ENCODE measurements around the gene GRN. TPM values are rescaled to one million over a fixed set of nuclear protein-coding genes. Genes with fewer than 3 reads are reported as not detected.

The GRN gene
- total RNA-seq, 1 experiment from 2014 or later: 400 TPM

- ATAC-seq: no peak
- ChIA-PET CTCF (no interaction called here), POLR2A (ENCODE audit: unreplicated experiment) (no interaction called here)
- H3K27ac ChIP-seq (ENCODE audit: low read length): no peak overlapping the region
- H3K4me3 ChIP-seq (ENCODE audit: low read length): no peak overlapping the region
- H3K9me2 ChIP-seq (replicated peaks; ENCODE audit: low read length): no peaks in the 10 kb centered on the region
- no peaks in the 10 kb centered on the region for H4K20me1 ChIP-seq (ENCODE audit: low read length)
- H3K4me2 ChIP-seq (ENCODE audit: low read length): no peak overlapping the region
- no peaks in the 10 kb centered on the region for H3F3A ChIP-seq (ENCODE audit: low read length, unreplicated experiment)
- no peaks in the 10 kb centered on the region for H3K27me3 ChIP-seq (ENCODE audit: low read length)
- TF ChIP-seq EZH2phosphoT487 (IDR thresholded peaks at IDR 0.05; ENCODE audit: borderline replicate concordance, low read length) (no peak), EZH2 (IDR thresholded peaks at IDR 0.05; ENCODE audit: low read length, unreplicated experiment) (no peak), CTCF (conservative IDR thresholded peaks at IDR 0.05; ENCODE audit: low read depth, low read length) (no peak)
- no peaks in the 10 kb centered on the region for H3K79me2 ChIP-seq (ENCODE audit: low read length)
- intact Hi-C loops (cut with micrococcal nuclease): no loop called here
- peaks cover 7% of the 10 kb centered on the region for H3K4me1 ChIP-seq (ENCODE audit: insufficient read depth, low read length)
- no TSS peak for BruUV-seq (replicated peaks)
- DNase-seq: no peak
- H2AFZ ChIP-seq (ENCODE audit: low read length): no peak overlapping the region
- no peaks in the 10 kb centered on the region for H3K36me3 ChIP-seq (ENCODE audit: low read depth, low read length)
- H3K9ac ChIP-seq (ENCODE audit: low read length): no peak overlapping the region
- no peaks in the 10 kb centered on the region for H3K9me3 ChIP-seq (ENCODE audit: low read length)
Measured at GRCh38 chr17:44334727-44335126, 10.4 kb upstream of the GRN start.

GRCh38 chr17:44335564-44335963, 9.5 kb upstream of the GRN start:
- ATAC-seq: no peak
- intact Hi-C loops (cut with micrococcal nuclease): no loop called here
- no peaks in the 10 kb centered on the region for H3K9me2 ChIP-seq (replicated peaks; ENCODE audit: low read length)
- CTCF ChIA-PET: no interaction called here
- H3K9ac ChIP-seq (ENCODE audit: low read length): no peak overlapping the region
- no peak for DNase-seq
- H3K27ac ChIP-seq (ENCODE audit: low read length): no peak overlapping the region
- H3K4me3 ChIP-seq (ENCODE audit: low read length): no peak overlapping the region
- H2AFZ ChIP-seq (ENCODE audit: low read length): no peak overlapping the region
- H3K27me3 ChIP-seq (ENCODE audit: low read length): no peaks in the 10 kb centered on the region
- H4K20me1 ChIP-seq (ENCODE audit: low read length): no peaks in the 10 kb centered on the region
- no peaks in the 10 kb centered on the region for H3K9me3 ChIP-seq (ENCODE audit: low read length)
- H3K36me3 ChIP-seq (ENCODE audit: low read depth, low read length): no peaks in the 10 kb centered on the region
- no TSS peak for BruUV-seq (replicated peaks)
- H3K79me2 ChIP-seq (ENCODE audit: low read length): no peaks in the 10 kb centered on the region
- H3K4me2 ChIP-seq (ENCODE audit: low read length): no peak overlapping the region
- POLR2A ChIA-PET (ENCODE audit: unreplicated experiment): no interaction called here
- TF ChIP-seq EZH2 (IDR thresholded peaks at IDR 0.05; ENCODE audit: low read length, unreplicated experiment) (no peak), EZH2phosphoT487 (IDR thresholded peaks at IDR 0.05; ENCODE audit: borderline replicate concordance, low read length) (no peak), CTCF (conservative IDR thresholded peaks at IDR 0.05; ENCODE audit: low read depth, low read length) (no peak)
- no peaks in the 10 kb centered on the region for H3F3A ChIP-seq (ENCODE audit: low read length, unreplicated experiment)
- H3K4me1 ChIP-seq (ENCODE audit: insufficient read depth, low read length): peaks cover 7% of the 10 kb centered on the region

GRCh38 chr17:44335968-44336367, 9.1 kb upstream of the GRN start:
- no peak overlapping the region for H3K4me2 ChIP-seq (ENCODE audit: low read length)
- ChIA-PET POLR2A (ENCODE audit: unreplicated experiment) (no interaction called here), CTCF (no interaction called here)
- ATAC-seq: no peak
- TF ChIP-seq CTCF (conservative IDR thresholded peaks at IDR 0.05; ENCODE audit: low read depth, low read length) (no peak), EZH2 (IDR thresholded peaks at IDR 0.05; ENCODE audit: low read length, unreplicated experiment) (no peak), EZH2phosphoT487 (IDR thresholded peaks at IDR 0.05; ENCODE audit: borderline replicate concordance, low read length) (no peak)
- peaks cover 7% of the 10 kb centered on the region for H3K4me1 ChIP-seq (ENCODE audit: insufficient read depth, low read length)
- no peak for DNase-seq
- no peaks in the 10 kb centered on the region for H4K20me1 ChIP-seq (ENCODE audit: low read length)
- no peaks in the 10 kb centered on the region for H3K9me3 ChIP-seq (ENCODE audit: low read length)
- H3K27me3 ChIP-seq (ENCODE audit: low read length): no peaks in the 10 kb centered on the region
- no peaks in the 10 kb centered on the region for H3K36me3 ChIP-seq (ENCODE audit: low read depth, low read length)
- no peaks in the 10 kb centered on the region for H3K9me2 ChIP-seq (replicated peaks; ENCODE audit: low read length)
- H3K27ac ChIP-seq (ENCODE audit: low read length): no peak overlapping the region
- H2AFZ ChIP-seq (ENCODE audit: low read length): no peak overlapping the region
- H3K79me2 ChIP-seq (ENCODE audit: low read length): no peaks in the 10 kb centered on the region
- H3K9ac ChIP-seq (ENCODE audit: low read length): no peak overlapping the region
- no peak overlapping the region for H3K4me3 ChIP-seq (ENCODE audit: low read length)
- intact Hi-C loops (cut with micrococcal nuclease): no loop called here
- no TSS peak for BruUV-seq (replicated peaks)
- no peaks in the 10 kb centered on the region for H3F3A ChIP-seq (ENCODE audit: low read length, unreplicated experiment)
